SH-SY5Y (cell line): ENCODE results near the gene TSC22D1.

Source experiments
- GATA2 ChIP-seq: IDR thresholded peaks from 2 replicates; pipeline ENCODE4 v1.6.1; 2011; ENCODE audit warnings: mild to moderate bottlenecking, low read depth, low read length
- GATA3 ChIP-seq: IDR thresholded peaks from 2 replicates; pipeline ENCODE4 v1.6.1; 2011; ENCODE audit warnings: low read depth, mild to moderate bottlenecking, low read length, moderate library complexity

The TSC22D1 gene

DNA sequence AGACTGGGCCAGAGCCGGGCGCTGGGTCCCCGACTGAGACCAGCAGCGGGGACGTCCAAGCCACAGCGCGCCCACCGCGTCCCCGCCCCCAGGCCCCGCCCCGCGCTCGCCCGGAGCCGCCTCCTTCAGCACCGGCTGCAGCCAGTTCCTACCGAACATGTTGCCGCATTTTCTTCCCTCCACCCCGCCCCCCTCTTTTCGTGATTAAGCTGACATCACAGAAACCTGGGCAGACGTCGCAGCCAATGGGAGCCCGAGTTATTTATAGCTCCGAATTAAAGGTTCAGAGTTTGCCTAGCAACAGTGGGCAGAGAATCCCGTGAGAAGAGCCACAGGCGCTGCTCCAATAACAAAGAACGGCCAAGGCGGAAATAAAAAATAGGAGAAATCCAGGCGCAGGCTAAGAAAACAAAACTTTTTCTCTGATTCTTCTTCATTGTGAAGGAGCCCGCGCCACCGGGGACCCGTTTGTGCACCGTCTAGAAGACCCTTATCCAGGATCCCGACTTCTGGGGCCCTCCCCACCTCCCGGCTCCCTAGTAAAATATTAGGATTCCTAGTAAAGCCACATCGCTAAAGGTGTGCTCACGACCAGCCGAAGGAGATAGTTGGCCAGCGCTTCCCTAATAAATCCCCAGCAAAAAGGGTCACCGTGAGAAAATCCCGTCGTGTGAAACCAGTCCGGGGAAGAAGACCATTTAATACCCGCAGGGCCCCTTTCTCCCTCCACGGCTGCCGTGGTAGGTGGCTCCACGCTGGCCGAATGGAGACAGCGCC lies 140.8 kb downstream of the TSC22D1 start:
- TF ChIP-seq GATA3 = no peak
- no peak for TF ChIP-seq GATA2

DNA sequence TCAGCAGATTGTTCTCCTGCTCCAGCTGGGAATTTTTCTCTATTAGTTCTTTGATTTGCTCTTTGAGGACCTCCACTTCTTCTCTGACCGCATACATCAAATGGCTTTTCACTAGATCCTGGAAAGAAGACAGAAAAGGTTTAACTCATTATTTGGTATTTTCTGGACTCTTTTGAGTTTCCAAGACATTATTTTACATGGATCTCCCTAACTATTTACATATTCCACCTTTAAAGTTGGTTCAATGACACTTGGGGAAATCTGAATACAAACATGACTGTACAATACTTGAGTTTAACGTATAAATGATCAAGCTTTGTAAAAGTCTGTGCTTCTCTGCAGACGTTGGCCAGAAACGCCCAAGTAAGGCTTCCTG lies 141.4 kb downstream of the TSC22D1 start:
- no peak for TF ChIP-seq GATA2
- TF ChIP-seq GATA3 = no peak

DNA sequence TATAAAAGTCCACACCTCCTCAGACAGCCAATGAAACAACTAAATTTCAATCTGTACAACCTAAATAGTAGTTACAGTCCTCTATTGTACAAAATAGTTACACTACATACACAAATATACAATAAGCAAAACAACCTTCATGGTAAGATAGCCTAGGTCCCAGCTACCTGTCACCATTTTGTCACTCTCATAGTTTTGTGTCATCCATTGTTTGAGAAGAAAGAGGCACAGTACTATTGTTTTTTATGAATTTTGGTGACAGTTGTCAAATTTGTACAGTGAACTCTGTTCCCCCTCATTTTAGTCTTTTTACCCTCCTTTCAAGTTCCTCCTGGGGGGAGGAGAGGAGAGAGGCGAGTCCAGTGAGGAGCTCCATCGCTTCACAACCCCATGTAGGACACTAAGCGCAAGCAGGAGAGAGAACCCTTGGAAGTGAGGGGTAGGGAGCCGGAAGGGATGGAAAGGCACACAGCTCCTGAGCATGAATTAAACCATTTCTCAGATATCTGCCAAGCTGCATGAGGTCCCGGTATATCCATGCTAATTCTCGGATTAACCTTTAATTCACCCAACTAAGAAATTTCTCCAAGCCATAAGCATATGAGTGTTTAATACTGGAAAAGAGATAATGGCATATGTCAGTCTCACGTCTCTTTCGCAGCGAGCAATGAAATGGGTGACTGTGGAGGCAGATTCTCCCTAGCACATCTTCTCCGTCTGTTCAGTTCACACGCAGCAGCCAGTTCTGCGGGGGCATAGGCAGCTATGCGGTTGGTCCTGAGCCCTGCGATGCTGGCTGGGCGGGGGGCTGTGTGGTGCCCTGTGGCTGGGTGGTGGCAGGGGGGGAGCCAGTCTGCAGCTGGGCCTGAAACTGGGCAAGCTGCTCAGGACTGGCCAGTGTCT lies 142.0 kb downstream of the TSC22D1 start:
- no peak for TF ChIP-seq GATA2
- no peak for TF ChIP-seq GATA3

DNA sequence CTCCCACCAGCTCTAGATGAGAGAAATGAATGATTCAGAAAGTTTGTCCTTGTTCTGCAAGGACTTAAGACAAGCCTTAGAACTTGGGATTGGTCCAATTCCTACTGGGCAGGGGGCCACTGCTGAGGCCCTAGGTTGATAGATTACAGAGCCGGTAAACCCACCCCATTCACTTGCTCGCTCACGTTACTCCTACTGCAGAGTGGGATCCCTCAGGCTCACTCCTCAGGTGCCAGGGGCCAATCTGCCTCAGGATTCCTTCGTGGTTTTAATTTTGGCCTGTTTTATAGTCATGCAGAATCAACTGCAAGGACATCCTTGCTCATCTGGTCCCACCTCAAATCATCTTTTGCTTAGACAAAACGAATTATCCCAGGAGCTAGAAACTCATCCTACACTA lies 143.5 kb downstream of the TSC22D1 start:
- TF ChIP-seq GATA2 (no peak), GATA3 (no peak)

DNA sequence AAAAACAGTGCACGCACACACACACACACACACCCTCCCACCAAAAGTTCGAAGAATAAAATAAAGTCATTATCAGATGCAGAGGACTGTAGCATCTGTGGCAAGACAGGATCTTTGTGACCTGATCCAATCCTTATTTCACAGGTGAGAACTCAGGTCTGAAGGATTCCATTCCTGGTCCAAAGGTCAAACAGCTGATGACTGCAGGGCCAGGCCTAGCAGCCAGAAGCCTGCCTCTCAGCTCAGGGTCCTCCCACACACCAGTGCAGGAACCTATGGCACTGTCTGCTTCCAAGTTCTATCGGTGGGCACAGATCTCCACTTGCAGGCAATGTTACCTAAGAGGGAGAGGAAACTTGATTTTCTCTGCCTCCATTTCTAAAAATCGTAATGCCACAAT lies 145.0 kb downstream of the TSC22D1 start:
- no peak for TF ChIP-seq GATA3
- TF ChIP-seq GATA2 = no peak

DNA sequence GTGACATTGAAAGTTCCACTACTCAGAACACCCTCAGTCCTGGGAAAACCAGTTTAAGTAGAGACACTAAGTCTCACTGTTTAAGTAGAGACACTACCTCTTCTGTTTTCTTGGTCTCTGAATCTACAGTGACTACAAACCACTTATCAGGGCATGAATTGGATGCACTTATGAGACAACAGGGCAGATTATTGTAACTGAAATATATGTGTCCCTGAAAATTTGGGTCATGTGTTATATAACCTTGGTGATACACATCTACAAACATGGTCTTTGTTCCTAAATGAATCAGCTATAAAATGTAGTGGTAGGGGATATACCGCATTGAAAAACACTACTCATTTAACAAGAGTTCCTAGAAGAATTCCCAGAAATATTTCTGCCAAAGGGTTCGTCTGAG lies 146.8 kb downstream of the TSC22D1 start:
- no peak for TF ChIP-seq GATA2
- no peak for TF ChIP-seq GATA3

DNA sequence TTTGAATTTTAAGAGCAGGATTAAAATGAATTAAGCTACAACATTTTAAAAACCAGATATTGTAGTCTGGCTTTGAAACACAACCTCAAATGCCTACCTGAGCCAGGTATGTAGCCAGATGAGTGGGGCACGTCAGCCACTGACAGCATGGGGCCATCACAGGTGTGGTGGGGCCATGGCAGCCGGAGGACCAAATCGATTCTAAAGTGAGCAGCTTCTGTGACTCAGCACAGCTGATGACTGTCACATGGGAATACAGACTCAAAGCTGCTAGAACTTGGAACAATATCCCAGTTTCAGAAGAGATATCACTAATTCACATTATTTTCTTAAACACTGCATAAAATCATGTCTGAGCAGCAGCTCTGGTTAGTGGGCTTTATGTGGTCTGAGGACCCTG lies 149.7 kb downstream of the TSC22D1 start:
- TF ChIP-seq GATA3 (no peak), GATA2 (no peak)

DNA sequence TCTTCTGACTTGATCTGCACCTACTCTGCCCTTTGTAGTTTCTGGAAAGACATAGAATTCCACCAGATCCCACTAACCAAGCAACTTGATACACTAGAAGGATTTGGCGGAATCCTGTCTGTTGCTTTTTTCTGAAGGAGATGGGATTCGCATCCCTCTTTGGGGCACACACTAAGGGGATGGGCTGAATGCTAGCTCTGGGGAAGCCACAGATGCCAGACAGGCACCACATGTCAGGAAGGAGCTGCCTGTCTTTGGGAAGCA lies 150.4 kb downstream of the TSC22D1 start:
- TF ChIP-seq GATA3 = no peak
- no peak for TF ChIP-seq GATA2

DNA sequence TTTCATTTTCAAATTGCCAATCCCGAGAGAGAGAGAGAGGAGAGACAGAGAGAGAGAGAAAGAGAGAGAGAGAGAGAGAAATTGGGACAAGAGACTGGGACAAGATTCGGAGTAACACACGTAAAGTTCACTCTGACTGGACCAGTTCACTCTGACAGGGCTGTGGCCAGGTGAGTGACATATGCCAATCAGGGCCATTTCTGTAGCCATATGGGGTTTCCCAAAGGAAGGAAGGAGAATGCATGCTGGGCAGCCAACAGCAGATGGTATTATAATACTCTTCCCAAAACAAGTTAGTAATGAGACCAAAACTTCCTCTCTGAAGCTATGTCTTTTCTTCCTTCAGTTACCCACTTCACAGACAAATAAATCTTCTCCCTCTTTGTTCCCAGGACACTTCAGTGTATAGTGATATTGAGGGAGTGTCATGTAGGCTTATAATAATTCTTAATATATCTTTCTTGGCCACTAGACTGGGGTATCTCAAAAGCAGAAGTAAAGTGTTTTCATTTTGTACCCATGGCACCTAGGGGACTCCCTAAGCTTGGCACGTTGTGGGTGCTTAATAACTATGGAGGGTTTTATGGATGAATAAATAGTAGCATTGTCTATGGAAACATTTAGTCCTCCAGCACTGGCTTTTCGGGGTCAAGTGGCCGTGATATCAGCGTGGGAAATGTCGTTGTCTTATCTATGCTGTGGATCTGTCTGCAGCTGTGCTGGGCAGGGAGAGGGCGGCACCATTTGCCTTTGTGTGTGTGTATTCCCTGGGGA lies 150.9 kb downstream of the TSC22D1 start:
- TF ChIP-seq GATA2 = peak; percentile 87
- TF ChIP-seq GATA3 = peak; percentile 72

DNA sequence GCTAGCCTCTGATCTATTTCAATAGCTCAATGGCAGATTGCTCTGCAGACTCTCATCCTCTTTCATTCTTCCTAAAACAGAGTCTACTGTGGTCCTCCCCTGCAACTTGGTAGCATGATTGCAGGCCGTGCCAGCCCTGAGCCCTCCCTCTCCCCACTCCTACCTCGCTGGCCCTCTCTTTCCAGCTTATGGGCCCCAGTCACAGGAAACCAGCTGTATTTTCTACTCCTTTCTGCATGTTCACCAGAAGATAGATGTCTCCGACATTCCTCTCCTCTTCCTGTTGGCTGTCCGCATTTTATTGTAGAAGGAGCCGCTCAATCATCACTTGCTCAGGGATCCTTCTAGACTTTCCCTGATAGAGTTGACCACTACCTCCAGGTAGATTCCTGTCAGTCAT lies 152.3 kb downstream of the TSC22D1 start:
- no peak for TF ChIP-seq GATA3
- no peak for TF ChIP-seq GATA2

DNA sequence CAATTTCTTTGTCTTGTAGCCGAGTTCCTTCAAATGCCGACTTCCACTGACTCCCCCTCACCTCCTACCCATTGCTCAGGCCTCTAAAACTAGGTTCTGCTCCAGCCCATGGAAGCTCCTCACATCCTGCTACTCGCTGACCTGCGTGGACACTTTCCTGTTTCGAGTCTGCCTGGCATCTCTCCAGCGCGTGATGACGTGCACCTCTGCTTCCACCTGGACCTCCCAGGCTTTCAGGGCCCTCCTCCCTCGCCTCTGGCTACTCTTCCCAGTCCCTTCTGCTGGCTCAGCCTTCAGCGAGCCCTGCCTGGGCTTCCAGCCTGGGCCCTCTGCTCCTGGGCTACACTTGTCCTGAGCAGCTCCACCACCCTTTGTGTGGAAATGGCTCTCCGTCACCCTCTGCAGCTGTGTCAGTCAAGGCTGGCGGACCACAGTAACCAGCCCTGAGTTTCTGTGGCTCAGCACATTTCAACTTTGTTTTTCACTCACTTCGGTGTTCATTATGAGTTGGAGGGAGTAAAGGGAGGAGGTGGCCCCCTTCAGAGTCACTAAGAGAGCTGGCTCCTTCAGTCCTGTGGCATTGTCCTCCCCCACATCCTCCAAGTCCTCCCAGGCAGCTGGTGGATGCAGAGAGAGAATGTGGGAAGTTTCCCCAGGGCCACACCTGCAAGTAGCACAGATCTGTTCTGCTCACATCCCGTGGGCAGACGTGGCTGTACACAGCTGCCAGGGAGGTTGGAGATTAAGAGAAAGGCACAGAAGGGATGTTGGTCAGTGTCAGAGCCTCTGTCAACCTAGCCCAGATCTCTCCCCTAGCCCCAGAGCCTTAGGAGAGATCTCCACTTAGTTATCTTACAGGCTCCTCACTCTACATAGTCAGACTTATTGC lies 153.1 kb downstream of the TSC22D1 start:
- no peak for TF ChIP-seq GATA3
- no peak for TF ChIP-seq GATA2

DNA sequence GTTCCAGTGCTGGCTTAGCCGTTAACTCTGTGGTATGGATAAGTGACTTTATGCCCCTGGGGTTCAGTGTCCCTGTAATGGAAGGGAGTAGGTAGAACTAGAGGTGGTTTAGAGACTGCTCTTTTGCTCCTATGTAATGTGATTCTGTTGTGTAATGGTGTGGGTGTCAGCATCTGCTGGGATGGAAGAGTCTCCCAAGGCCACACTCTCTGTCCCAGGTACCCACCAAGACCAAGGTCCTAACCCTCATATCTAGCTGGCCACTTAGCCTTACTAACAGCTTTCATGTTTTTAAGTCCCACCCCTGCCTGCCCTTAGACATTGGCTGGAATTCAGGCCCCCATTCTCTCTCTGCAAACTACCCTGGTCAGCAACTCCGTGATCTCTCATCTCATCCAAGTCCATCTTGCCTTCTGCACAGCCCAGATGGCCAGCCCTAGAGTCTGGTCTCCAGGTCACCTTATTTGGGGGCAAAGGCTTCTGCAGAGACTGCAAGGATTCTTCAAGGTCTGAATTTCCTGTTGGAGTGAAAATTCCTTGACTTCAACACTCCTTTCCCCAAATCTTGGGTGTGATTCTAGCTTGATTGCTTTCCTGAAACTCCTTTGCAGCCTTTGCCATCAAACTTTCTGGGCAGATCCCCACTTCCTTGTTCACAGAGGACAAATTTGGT lies 154.1 kb downstream of the TSC22D1 start:
- TF ChIP-seq GATA2 (no peak), GATA3 (no peak)

DNA sequence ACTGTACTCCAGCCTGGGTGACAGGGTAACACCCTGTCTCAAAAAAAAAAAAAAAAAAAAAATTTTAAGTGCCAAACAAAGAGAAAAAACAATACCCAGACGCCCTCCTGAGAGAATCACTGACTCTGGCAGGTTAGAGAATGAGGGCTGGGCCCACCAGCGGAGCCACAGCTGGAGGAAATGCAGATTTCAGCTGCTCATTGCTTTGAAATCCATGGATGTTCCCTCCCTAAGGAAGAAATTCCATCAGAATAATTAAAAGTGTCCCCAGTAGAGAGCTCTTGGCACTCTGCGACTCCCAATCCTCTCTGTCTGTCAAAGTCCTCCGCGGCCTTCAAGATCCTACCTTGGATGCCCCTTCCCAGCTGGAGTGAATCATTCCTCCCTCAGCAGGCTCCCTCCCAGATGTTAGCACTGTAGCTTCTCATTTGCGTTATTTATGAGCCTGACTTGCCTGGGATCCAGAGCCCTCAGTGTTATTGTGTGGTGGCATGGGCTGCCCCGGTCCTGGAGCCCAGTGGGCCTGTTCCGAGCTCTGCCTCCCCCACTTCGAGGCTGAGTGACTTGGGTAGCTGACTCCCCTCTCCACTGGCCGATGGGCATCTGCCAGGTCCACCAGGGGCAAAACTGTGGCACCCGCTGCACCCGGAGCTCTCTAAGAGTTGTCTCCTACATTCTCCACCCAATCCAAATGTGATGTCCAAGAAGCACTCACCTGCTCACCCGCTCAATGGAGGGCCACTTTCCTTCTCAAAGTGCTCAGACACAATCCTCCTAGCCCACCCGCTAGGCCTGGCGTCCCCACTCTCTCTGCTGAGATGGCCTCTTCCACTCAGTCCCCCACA lies 155.5 kb downstream of the TSC22D1 start:
- TF ChIP-seq GATA2 (no peak), GATA3 (no peak)
